Mucosa of descending colon (tissue), 3 donors: ENCODE results near the gene CIDEA. TPM values are rescaled to one million over a fixed set of nuclear protein-coding genes. Genes with fewer than 3 reads are reported as not detected.
A peak's percentile ranks its signal among the peaks of the same experiment; 100 is the strongest.

ENCODE experiments used
- ATAC-seq: fragments of 200-7000 bp; cut with Tn5 transposase; one replicate; pipeline ENCODE4 v1.9.1; 2020; ENCODE audit warnings: mild to moderate bottlenecking, moderate library complexity
- DNase-seq, 3 donors: peaks; one replicate each; pipeline ENCODE4 v3.0.0-alpha.2; 2020
- H3K36me3 ChIP-seq: fragments of 200-600 bp; one replicate; pipeline ENCODE4 v1.8.0; 2021; ENCODE audit warnings: low read depth, mild to moderate bottlenecking
- H3K4me1 ChIP-seq: fragments of 200-600 bp; one replicate; pipeline ENCODE4 v1.8.0; 2021; ENCODE audit warnings: low read depth, mild to moderate bottlenecking
- H3K4me3 ChIP-seq: fragments of 200-600 bp; one replicate; pipeline ENCODE4 v1.8.0; 2021; ENCODE audit warnings: mild to moderate bottlenecking
- H3K9me3 ChIP-seq: fragments of 200-600 bp; one replicate; pipeline ENCODE4 v1.8.0; 2021; ENCODE audit warnings: mild to moderate bottlenecking
- intact Hi-C, 2 donors: fragments of 100-400 bp; cut with DNase I in 1 of 2; cut with micrococcal nuclease in 1 of 2; formaldehyde crosslinking; loops; one replicate each; pipeline versions ENCODE4 v1.11.0 to v1.11.1; 2022; cut with DNase I, micrococcal nuclease
- total RNA-seq, 3 donors: library from RNA; stranded (reverse); fragmentation: NEBNext Ultra II Directional in 2 of 3; extraction: Animal tissue kit (Norgen Biotek cat#: 25700) in 2 of 3; gene quantifications; one replicate each; pipeline versions ENCODE4 v1.2.1 to v1.2.4, GENCODE V29; 2021 to 2023
- TF ChIP-seq, protein P1 (sequence below): fragments of 200-600 bp; IDR thresholded peaks from one replicate; pipeline ENCODE4 v1.8.0; 2022; ENCODE audit warnings: antibody characterized with exemption, mild to moderate bottlenecking
- donor health status: DM: no; HTN: no; CAD: no; lungs with moderate emphysema.
- donor health status: DM: no; HTN: no; CAD: no.
- donor health status: DM: no; HTN: yes; CAD: no.

The CIDEA gene
- total RNA-seq, 3 donors from 2014 or later = 0.58 to 0.98 TPM; not detected in 1

DNA sequence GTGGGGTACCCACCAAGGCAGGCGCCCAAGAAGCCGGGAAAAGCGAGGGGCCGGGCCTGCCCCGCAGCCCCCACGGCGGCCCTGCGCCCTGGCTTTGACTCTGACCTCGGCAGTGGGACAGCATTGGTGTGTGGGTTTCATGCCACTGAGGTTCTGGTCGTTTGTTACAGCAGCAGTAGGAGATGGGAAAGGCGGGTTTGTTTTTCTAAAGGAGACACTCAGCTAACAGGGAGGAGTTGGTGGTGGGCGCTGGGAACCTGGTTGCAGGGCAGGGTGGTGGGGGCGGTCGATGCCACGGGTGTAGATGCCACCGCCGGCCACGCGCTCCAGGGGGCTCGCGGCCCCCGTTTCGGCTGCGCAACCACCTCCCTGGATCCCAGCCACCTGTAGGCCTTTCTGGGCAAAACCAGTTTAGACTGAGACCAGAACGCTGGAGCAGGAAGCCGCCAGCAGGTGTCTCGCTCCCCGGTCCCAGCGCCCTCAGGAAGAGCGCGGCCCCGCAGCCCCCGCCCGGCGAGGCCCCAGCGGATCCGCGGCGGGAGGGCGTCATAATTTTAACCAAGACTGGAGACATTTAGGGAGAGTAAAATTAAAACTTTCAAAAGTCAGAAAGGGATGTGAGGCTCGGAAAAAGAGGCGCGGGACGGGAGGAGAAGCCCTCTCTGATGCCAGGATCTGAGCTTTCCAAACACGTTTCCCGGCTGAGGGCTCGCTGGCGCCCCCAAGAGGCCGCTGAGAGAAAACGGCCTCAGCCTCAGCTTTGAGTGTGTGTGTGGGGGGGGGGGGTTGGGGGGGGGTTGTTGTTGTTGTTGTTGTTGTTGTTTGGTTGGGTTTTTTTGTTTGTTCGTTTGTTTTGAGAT, 17.4 kb downstream of the CIDEA start:
- DNase-seq (peak; percentile 70 to 88 (median 79)), ATAC-seq (peak; percentile 97)
- TF ChIP-seq, protein P1, sequence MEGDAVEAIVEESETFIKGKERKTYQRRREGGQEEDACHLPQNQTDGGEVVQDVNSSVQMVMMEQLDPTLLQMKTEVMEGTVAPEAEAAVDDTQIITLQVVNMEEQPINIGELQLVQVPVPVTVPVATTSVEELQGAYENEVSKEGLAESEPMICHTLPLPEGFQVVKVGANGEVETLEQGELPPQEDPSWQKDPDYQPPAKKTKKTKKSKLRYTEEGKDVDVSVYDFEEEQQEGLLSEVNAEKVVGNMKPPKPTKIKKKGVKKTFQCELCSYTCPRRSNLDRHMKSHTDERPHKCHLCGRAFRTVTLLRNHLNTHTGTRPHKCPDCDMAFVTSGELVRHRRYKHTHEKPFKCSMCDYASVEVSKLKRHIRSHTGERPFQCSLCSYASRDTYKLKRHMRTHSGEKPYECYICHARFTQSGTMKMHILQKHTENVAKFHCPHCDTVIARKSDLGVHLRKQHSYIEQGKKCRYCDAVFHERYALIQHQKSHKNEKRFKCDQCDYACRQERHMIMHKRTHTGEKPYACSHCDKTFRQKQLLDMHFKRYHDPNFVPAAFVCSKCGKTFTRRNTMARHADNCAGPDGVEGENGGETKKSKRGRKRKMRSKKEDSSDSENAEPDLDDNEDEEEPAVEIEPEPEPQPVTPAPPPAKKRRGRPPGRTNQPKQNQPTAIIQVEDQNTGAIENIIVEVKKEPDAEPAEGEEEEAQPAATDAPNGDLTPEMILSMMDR = peak; percentile 47
- Histone ChIP-seq H3K4me3 (no peak overlapping the region), H3K9me3 (no peaks in the 10 kb centered on the region), H3K36me3 (no peaks in the 10 kb centered on the region), H3K4me1 (no peaks in the 10 kb centered on the region)
- intact Hi-C loops = no loop called here

- H3K9me3 ChIP-seq = no peaks in the 10 kb centered on the region
- no peak for ATAC-seq
- intact Hi-C loops = no loop called here
- no peak overlapping the region for H3K4me3 ChIP-seq
- H3K36me3 ChIP-seq = no peaks in the 10 kb centered on the region
- H3K4me1 ChIP-seq = no peaks in the 10 kb centered on the region
- DNase-seq = no peak
- TF ChIP-seq, protein P1 = no peak
These were observed 20.6 kb downstream of the CIDEA start for GRCh38 chr18:12274793-12275192.

DNA sequence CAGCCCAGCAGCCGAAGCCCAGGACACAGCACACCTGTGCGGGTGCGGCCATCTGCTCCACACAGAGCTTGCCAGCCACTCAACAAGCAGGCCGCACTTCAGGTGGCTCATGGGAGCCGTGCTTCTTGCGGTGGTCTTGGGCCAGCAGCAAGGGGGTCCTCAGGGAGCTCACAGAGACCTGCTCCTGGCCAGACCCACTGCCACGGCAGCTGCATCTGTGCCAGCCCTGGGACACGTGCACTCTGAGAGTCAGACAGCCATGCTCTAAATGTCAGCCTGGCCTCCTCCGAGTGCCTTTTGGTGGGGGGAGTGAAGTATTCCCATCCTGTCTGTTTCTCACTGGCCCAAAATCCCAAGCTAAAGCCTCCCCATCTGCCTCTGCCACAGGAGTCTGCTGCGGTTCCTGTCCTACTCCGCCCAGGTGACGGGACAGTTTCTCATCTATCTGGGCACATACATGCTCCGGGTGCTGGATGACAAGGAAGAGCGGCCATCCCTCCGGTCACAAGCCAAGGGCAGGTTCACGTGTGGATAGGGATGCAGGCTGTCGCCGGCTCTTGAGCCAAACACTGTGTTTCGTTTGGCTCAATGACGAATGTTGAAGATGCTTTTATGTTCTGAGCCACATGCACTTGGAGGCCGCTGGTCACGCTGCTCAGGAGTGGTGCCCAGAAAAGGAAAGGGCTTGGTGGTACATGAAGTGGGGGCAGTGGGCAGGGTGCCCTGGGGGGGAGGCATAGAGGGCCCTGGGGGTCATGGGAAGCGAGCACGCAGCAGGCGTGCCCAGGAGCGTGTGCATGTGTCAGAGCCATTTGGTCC, 22.8 kb downstream of the CIDEA start:
- ATAC-seq (no peak), DNase-seq (no peak)
- intact Hi-C loops = no loop called here
- Histone ChIP-seq H3K4me3 (no peak overlapping the region), H3K4me1 (no peaks in the 10 kb centered on the region), H3K9me3 (no peaks in the 10 kb centered on the region), H3K36me3 (no peaks in the 10 kb centered on the region)
- TF ChIP-seq, protein P1 = no peak

- no peaks in the 10 kb centered on the region for H3K9me3 ChIP-seq
- TF ChIP-seq, protein P1 = no peak
- H3K4me1 ChIP-seq = no peaks in the 10 kb centered on the region
- intact Hi-C loops = no loop called here
- H3K4me3 ChIP-seq = no peak overlapping the region
- ATAC-seq (no peak), DNase-seq (no peak)
- H3K36me3 ChIP-seq = no peaks in the 10 kb centered on the region
These were observed 24.1 kb downstream of the CIDEA start for GRCh38 chr18:12278215-12278671.

GRCh38 chr18:12278741-12279682, 24.9 kb downstream of the CIDEA start:
- no peaks in the 10 kb centered on the region for H3K4me1 ChIP-seq
- no peaks in the 10 kb centered on the region for H3K36me3 ChIP-seq
- TF ChIP-seq, protein P1 = no peak
- H3K4me3 ChIP-seq = no peak overlapping the region
- ATAC-seq (peak; percentile 75), DNase-seq (peak; percentile 46 to 73 (median 56))
- intact Hi-C loops = no loop called here
- no peaks in the 10 kb centered on the region for H3K9me3 ChIP-seq
